ENCODE measurements around the gene ADAT3.
A peak's percentile ranks its signal among the peaks of the same experiment; 100 is the strongest.

The ADAT3 gene

DNA sequence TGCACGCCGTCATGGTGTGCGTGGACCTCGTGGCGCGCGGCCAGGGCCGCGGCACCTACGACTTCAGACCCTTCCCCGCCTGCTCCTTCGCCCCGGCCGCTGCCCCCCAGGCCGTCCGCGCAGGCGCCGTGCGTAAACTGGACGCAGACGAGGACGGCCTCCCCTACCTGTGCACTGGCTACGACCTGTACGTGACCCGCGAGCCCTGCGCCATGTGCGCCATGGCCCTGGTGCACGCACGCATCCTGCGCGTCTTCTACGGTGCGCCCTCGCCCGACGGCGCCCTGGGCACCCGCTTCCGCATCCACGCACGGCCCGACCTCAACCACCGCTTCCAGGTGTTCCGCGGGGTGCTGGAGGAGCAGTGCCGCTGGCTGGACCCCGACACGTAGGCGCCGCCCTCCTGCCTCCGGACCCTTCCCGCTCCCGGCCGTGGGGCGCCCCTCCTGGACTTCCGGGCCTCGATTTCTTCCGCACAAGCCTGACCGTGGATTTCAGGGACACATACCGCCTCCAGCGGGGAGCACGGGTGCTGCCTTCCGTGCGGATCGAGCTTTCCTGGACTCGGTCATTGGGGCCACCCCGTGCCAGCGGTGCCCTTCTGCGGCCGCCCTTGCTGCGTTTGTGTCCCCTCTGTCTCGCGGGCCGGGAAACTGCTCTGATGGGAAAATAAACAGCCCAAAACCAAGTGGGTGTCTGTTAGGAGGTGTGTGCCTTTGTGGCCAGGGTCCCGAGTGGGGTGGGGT, 7.7 kb downstream of the ADAT3 start:
- ATAC-seq (peak; percentile 24), DNase-seq (no peak)
- Mint-ChIP-seq H3K4me1 (peaks cover 42% of the 10 kb centered on the region), H3K27ac (no peak overlapping the region), H3K9me3 (no peaks in the 10 kb centered on the region), H3K4me3 (no peak overlapping the region), H3K27me3 (no peaks in the 10 kb centered on the region)

DNA sequence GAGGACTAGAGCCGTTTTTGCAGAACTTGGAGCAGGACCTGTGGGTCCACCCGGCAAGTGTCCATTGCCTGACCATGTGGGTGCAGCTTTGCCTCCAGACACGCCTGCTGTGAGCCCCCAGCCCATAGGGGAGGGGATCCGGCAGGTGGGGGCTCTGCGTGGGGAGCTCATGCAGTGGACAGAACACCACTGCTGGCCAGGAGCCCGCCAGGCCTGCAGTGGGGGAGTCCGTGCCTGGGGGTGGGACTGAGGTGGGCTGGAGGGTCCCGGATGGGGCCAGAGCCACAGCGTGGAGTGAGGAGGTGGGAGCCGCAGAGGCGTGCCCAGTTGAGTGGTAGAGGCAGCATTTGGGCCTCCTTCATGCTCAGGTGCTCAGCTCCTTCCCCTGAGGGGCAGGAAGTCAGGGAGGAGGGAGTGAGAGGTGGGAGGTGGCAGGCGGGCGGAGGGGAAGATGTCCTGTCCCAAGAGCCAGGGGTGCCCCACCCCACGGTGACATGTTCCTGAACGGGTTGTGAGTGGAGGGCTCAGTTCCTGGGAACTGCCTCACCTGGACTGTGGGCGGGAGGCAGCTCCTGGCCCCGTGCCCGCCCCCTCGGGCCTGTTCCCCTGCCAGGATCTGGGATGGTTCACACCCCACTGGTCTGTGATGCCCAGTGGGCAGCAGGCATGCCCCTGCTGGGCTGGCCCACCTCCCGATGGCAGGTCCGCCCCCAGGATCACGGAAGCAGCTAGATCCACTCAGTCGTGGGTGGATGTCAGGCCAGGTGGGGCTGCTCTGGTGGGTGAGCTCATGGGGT, 8.8 kb downstream of the ADAT3 start:
- no peaks in the 10 kb centered on the region for H3K9me3 Mint-ChIP-seq
- ATAC-seq (no peak), DNase-seq (no peak)
- peaks cover 31% of the 10 kb centered on the region for H3K4me1 Mint-ChIP-seq
- H3K27me3 Mint-ChIP-seq, result no peaks in the 10 kb centered on the region
- H3K4me3 Mint-ChIP-seq, result no peak overlapping the region
- no peak overlapping the region for H3K27ac Mint-ChIP-seq

- no peaks in the 10 kb centered on the region for H3K27me3 Mint-ChIP-seq
- no peak for DNase-seq
- ATAC-seq, result no peak
- peaks cover 22% of the 10 kb centered on the region for H3K4me1 Mint-ChIP-seq
- no peaks in the 10 kb centered on the region for H3K9me3 Mint-ChIP-seq
- H3K27ac Mint-ChIP-seq, result no peak overlapping the region
- H3K4me3 Mint-ChIP-seq, result no peak overlapping the region
Observed at GRCh38 chr19:1914826-1915341, 9.7 kb downstream of the ADAT3 start.

DNA sequence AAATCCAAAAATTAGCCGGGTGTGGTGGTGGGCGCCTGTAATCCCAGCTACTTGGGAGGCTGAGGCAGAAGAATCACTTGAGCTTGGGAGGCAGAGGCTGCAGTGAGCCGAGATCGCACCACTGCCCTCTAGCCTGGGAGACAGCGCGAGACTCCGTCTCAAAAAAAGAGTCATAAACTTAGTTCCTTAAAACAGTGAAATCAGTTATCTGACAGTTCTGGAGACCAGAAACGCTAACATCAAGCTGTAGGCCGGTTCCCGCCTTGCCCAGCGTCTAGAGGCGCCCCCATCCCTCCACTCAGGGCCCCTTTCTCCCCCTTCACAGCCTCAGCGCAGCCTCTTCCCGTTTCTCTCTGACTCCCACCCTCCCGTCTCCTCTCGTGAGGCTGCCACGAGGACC, 11.9 kb downstream of the ADAT3 start:
- ATAC-seq (no peak), DNase-seq (no peak)
- H3K4me1 Mint-ChIP-seq, result peaks cover 28% of the 10 kb centered on the region
- H3K27ac Mint-ChIP-seq, result peak overlapping the region in 1 of 2 donors; percentile 63
- no peaks in the 10 kb centered on the region for H3K9me3 Mint-ChIP-seq
- no peaks in the 10 kb centered on the region for H3K27me3 Mint-ChIP-seq
- no peak overlapping the region for H3K4me3 Mint-ChIP-seq

GRCh38 chr19:1917926-1918325, 12.7 kb downstream of the ADAT3 start:
- ATAC-seq (no peak), DNase-seq (no peak)
- H3K27me3 Mint-ChIP-seq, result no peaks in the 10 kb centered on the region
- peaks cover 33% of the 10 kb centered on the region for H3K4me1 Mint-ChIP-seq
- H3K27ac Mint-ChIP-seq, result no peak overlapping the region
- no peak overlapping the region for H3K4me3 Mint-ChIP-seq
- H3K9me3 Mint-ChIP-seq, result no peaks in the 10 kb centered on the region

GRCh38 chr19:1918975-1919374, 13.8 kb downstream of the ADAT3 start:
- no peaks in the 10 kb centered on the region for H3K27me3 Mint-ChIP-seq
- no peak overlapping the region for H3K4me3 Mint-ChIP-seq
- H3K9me3 Mint-ChIP-seq, result no peaks in the 10 kb centered on the region
- no peak for ATAC-seq
- no peak overlapping the region for H3K27ac Mint-ChIP-seq
- H3K4me1 Mint-ChIP-seq, result peaks cover 30% of the 10 kb centered on the region
- DNase-seq, result no peak

GRCh38 chr19:1920644-1921043, 15.4 kb downstream of the ADAT3 start:
- Mint-ChIP-seq H3K4me1 (peaks cover 27% of the 10 kb centered on the region), H3K27me3 (no peaks in the 10 kb centered on the region), H3K27ac (no peak overlapping the region), H3K4me3 (no peak overlapping the region), H3K9me3 (no peaks in the 10 kb centered on the region)
- DNase-seq (no peak), ATAC-seq (no peak)

DNA sequence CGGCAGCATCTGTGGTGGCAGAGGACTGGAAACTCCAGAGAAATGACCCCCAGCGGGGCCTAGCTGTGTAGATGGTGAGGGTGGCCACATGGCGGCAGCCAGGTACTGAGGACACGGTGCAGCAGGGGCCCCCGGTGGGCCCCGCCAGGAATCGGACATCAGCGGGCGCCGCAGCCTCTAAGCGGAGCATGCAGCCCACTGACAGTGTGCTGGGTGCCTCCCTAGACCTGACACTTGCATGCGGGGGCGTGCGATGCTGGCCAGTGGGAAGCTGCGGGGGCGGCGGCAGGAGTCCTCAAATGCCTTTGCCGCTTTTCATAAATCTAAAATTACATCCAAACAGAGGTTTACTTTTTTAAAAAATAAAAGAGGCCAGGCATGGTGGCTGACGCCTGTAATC, 16.1 kb downstream of the ADAT3 start:
- Mint-ChIP-seq H3K4me3 (no peak overlapping the region), H3K9me3 (no peaks in the 10 kb centered on the region), H3K27me3 (no peaks in the 10 kb centered on the region), H3K4me1 (peaks cover 27% of the 10 kb centered on the region), H3K27ac (no peak overlapping the region)
- ATAC-seq (no peak), DNase-seq (no peak)

DNA sequence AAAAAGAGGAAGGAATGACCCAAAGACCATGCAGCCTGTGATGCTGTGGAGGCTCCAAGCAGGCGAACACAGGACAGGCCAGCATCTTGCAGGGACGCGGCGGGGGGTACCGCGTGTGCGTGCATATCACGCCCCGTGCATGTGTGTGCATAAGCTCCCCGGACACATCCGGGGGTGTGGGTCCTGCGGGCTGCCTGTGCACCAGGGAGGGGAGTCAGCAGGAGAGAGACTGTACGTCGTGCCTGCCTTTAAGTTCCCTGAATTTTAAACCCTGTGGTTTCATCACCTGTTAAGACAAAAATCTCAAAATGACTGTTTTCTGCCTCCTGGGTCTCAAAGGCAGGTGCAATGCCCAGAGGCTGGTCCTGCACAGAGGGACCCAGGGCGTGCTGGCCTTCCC, 16.6 kb downstream of the ADAT3 start:
- no peak overlapping the region for H3K4me3 Mint-ChIP-seq
- no peaks in the 10 kb centered on the region for H3K27me3 Mint-ChIP-seq
- H3K27ac Mint-ChIP-seq, result no peak overlapping the region
- peaks cover 27% of the 10 kb centered on the region for H3K4me1 Mint-ChIP-seq
- no peak for ATAC-seq
- no peaks in the 10 kb centered on the region for H3K9me3 Mint-ChIP-seq
- no peak for DNase-seq

DNA sequence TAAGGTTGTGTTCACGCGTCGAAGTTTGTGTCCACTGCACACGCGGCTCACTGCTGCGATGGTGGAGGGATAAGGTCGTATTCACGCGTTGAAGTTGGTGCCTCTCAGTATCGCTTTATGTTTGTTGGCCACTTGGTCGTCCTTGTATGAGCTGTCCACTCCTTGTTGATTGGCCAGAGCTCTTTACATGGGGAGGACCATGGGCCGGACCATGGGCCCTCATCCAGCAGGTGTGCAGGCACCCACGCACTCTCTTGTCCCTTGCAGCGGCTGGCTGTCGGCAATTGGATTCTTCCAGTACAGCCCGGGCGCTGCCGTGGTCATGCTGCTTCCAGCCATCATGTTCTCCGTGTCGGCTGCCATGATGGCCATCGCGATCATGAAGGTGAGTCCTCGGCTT, 17.6 kb downstream of the ADAT3 start:
- Mint-ChIP-seq H3K27me3 (no peaks in the 10 kb centered on the region), H3K9me3 (no peaks in the 10 kb centered on the region), H3K4me1 (peaks cover 33% of the 10 kb centered on the region), H3K4me3 (no peak overlapping the region), H3K27ac (peak overlapping the region in 1 of 2 donors; percentile 31)
- ATAC-seq (no peak), DNase-seq (no peak)

GRCh38 chr19:1923319-1923718, 18.1 kb downstream of the ADAT3 start:
- peak overlapping the region in 1 of 2 donors; percentile 71 for H3K27ac Mint-ChIP-seq
- H3K4me3 Mint-ChIP-seq, result no peak overlapping the region
- DNase-seq, result no peak
- H3K27me3 Mint-ChIP-seq, result peaks cover 5% of the 10 kb centered on the region
- no peaks in the 10 kb centered on the region for H3K9me3 Mint-ChIP-seq
- ATAC-seq, result peak; percentile 44
- H3K4me1 Mint-ChIP-seq, result peaks cover 37% of the 10 kb centered on the region

DNA sequence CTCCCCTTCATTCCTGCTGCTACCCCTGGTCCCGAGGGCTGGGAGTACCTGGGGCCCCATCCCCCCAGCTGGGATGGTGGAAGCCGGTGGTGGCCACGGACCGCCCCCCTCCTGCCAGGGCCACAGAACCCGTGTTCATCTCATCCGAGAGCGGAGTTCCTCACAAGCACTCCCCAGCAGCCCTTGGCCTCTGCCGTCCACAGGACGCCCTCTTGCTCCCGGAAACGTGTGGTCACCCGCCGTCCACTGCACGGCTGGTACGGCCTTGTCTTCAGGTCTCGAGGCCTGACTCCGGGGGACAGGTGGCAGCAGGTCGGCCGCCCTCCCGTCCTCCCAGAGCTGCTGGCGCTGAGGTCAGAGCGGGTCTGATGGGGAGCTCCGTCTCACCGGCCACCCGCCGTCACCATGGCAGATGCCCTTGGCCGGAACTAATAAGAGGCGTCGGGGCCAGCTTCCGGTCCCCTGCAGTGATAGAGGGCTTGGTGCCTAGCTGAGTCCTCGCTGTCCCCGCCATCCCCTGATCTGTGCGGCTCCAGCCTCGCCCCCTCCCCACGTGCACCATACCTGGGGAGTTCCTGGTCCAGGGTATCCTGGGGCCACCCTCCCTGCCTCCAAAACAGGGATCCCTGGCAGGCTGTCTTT, 19.2 kb downstream of the ADAT3 start:
- no peak overlapping the region for H3K4me3 Mint-ChIP-seq
- H3K9me3 Mint-ChIP-seq, result no peaks in the 10 kb centered on the region
- no peak overlapping the region for H3K27ac Mint-ChIP-seq
- H3K27me3 Mint-ChIP-seq, result peaks cover 7% of the 10 kb centered on the region
- no peak for DNase-seq
- peaks cover 44% of the 10 kb centered on the region for H3K4me1 Mint-ChIP-seq
- ATAC-seq, result no peak

DNA sequence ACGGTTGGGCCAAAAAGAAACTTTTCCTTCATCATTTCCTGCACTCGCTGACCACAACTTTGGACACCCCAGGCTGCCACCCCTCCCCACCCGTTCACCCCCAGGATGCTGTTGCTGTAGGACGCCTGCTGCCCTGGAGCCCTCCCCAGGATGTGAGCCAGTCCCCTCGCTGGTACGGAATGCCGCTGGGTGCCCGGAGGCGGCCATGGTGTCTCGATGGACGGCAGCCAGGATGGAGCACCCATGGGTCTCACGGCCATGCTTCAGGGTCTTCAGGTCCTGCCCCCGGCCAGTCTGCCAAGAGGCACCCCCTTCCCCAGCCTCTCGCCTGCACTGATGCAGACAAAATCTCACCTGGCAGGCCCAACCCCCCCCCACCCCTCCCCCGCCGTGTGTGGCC, 20.3 kb downstream of the ADAT3 start:
- Mint-ChIP-seq H3K9me3 (no peaks in the 10 kb centered on the region), H3K4me3 (no peak overlapping the region), H3K27me3 (peaks cover 17% of the 10 kb centered on the region), H3K27ac (no peak overlapping the region), H3K4me1 (peaks cover 55% of the 10 kb centered on the region)
- no peak for ATAC-seq
- no peak for DNase-seq

- H3K9me3 Mint-ChIP-seq, result peaks cover 0 to 7% of the 10 kb centered on the region in 2 donors
- H3K4me1 Mint-ChIP-seq, result peaks cover 32% of the 10 kb centered on the region
Observed at GRCh38 chr19:1929021-1929742, 24.0 kb downstream of the ADAT3 start.

GRCh38 chr19:1931445-1931844, 26.2 kb downstream of the ADAT3 start:
- Mint-ChIP-seq H3K9me3 (peaks cover 0 to 19% of the 10 kb centered on the region in 2 donors), H3K27ac (no peak overlapping the region), H3K4me1 (peaks cover 32% of the 10 kb centered on the region), H3K4me3 (no peak overlapping the region), H3K27me3 (peaks cover 18% of the 10 kb centered on the region)
- ATAC-seq (no peak), DNase-seq (no peak)

More at GRCh38 chr19:1929021-1929742, 24.0 kb downstream of the ADAT3 start:
- DNase-seq, result peak; percentile 82 to 86
- Mint-ChIP-seq H3K4me3 (peak overlapping the region; percentile 64 to 84), H3K27ac (peak overlapping the region in 1 of 2 donors; percentile 96), H3K27me3 (peaks cover 18% of the 10 kb centered on the region)
- ATAC-seq, result peak; percentile 92

Data from stimulated activated naive CD8-positive, alpha-beta T cell treated with anti-CD3 and anti-CD28 coated beads, Interleukin-15, amount 100 ng/mL, for 72 hours (primary cell).